Hematopoietic multipotent progenitor cell treated with erythropoietin and hydrocortisone succinate and interleukin-3 and kit ligand, for 8 days (in vitro differentiated cells): Measurements from ENCODE around the gene NSUN4.
"Not testable (repeated sequence)": the region's sequence is repeated elsewhere in the genome, so short reads cannot be mapped to it uniquely, and the experiment has no call there.

Experiments used
- DNase-seq: peaks from one replicate; pipeline ENCODE4 v3.0.0-alpha.2; 2015

Gene NSUN4

GRCh38 chr1:46340404-46341221, at the start of gene NSUN4:
Gene NSUN4, plus strand, starts transcription at chr1:46340807. Its CDS starts 20 bp downstream, at chr1:46340827.
- peak; percentile 96 for DNase-seq

GRCh38 chr1:46295306-46295705, 45.3 kb upstream of the NSUN4 start:
- DNase-seq = no peak

- DNase-seq = no peak
Observed at GRCh38 chr1:46298387-46298786, 42.2 kb upstream of the NSUN4 start.

GRCh38 chr1:46300673-46301405, 39.8 kb upstream of the NSUN4 start:
- no peak for DNase-seq

- DNase-seq = no peak
Observed at GRCh38 chr1:46301406-46301807, 39.2 kb upstream of the NSUN4 start.

- peak; percentile 55 for DNase-seq
Observed at GRCh38 chr1:46301808-46302640, 38.6 kb upstream of the NSUN4 start.

GRCh38 chr1:46302641-46303037, 38.0 kb upstream of the NSUN4 start:
- no peak for DNase-seq

- peak; percentile 98 for DNase-seq
Observed at GRCh38 chr1:46303038-46303871, 37.4 kb upstream of the NSUN4 start, which contains the start of the genes LRRC41 and UQCRH. Gene LRRC41, minus strand, starts transcription at chr1:46303616. Its CDS starts 294 bp downstream, at chr1:46303322. Gene UQCRH, plus strand, starts transcription at chr1:46303698. Its CDS starts 69 bp downstream, at chr1:46303767.

GRCh38 chr1:46303872-46304326, 36.7 kb upstream of the NSUN4 start:
- no peak for DNase-seq

- no peak for DNase-seq
Observed at GRCh38 chr1:46306159-46306530, 34.5 kb upstream of the NSUN4 start.

- DNase-seq = no peak
Observed at GRCh38 chr1:46309401-46310159, 31.0 kb upstream of the NSUN4 start.

GRCh38 chr1:46310321-46310720, 30.3 kb upstream of the NSUN4 start:
- no peak for DNase-seq

- no peak for DNase-seq
Observed at GRCh38 chr1:46315669-46316403, 24.8 kb upstream of the NSUN4 start.

GRCh38 chr1:46317323-46317722, 23.3 kb upstream of the NSUN4 start:
- no peak for DNase-seq

GRCh38 chr1:46319301-46319700, 21.3 kb upstream of the NSUN4 start:
- DNase-seq = not testable (repeated sequence)

- not testable (repeated sequence) for DNase-seq
Observed at GRCh38 chr1:46319960-46320914, 20.4 kb upstream of the NSUN4 start.

- DNase-seq = not testable (repeated sequence)
Observed at GRCh38 chr1:46322191-46322590, 18.4 kb upstream of the NSUN4 start.

- DNase-seq = not testable (repeated sequence)
Observed at GRCh38 chr1:46325285-46326076, 15.1 kb upstream of the NSUN4 start.
